ENCODE results near the gene CCNF. TPM values are rescaled to one million over a fixed set of nuclear protein-coding genes. Genes with fewer than 3 reads are reported as not detected.

The CCNF gene
- total and polyA plus RNA-seq, 9 of the 15 experiments (the other 6 are each of a cell fraction or from before 2014, with no cell fraction given), result 4.1 to 70.1 (median 29.5) TPM

DNA sequence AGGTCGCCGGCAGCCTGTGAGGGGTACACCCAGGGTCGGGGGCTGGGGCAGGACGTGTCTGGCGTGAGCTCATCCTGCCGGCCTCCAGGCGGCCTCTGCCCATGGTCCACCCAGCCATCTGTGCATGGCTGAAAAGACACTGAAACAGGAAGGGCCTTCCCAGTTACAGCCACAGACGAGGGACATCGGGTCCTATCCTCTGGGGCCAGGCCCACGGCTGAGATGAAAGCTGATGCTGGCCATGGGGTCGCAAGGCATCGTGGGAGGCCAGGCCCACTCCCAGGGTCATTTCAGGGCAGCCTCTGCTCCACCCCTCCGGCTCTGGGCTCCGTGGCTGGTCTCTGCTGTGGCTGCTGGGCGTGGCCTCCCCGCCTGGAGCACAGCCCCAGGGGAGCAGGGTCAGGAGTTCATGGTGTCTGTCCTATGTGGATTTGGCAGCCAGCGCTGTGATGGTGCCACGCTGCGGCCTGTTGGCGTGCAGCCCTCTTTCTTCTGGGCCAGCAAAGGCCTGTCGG lies 67.9 kb downstream of the CCNF start (continued):
- TF ChIP-seq ZNF592 (IDR thresholded peaks at IDR 0.05), result peak; percentile 74
- no peak for TF ChIP-seq HNRNPH1 (optimal IDR thresholded peaks at IDR 0.05; ENCODE audit: low read depth, low read length)
- TF ChIP-seq SMC3 (conservative IDR thresholded peaks at IDR 0.05; ENCODE audit: insufficient read depth, low read depth, low read length), result 0 out of 2 replicates have a peak, but pooled peaks have one; percentile 21
- peak; percentile 53; the same call in 1 of the 2 replicates for TF ChIP-seq RB1 (IDR thresholded peaks at IDR 0.05; ENCODE audit: low read depth)
- peak; percentile 38; the same call in 1 of the 2 replicates for TF ChIP-seq ZFX (CRISPR knock-in tag; IDR thresholded peaks at IDR 0.05)
- TF ChIP-seq FOXJ2 (tag; IDR thresholded peaks at IDR 0.05), result no peak
- peak; percentile 22; the same call in 1 of the 2 replicates for TF ChIP-seq DPF2 (IDR thresholded peaks at IDR 0.05)
- no peak for TF ChIP-seq KLF1 (tag; IDR thresholded peaks at IDR 0.05)
- no peak for TF ChIP-seq ZBTB1 (CRISPR knock-in tag; IDR thresholded peaks at IDR 0.05; ENCODE audit: borderline replicate concordance, low read depth)
- TF ChIP-seq SNRNP70 (optimal IDR thresholded peaks at IDR 0.05; ENCODE audit: low read depth, low read length), result no peak
- TF ChIP-seq NR2C1 (IDR thresholded peaks at IDR 0.05), result peak; percentile 77
- peak; percentile 80 for TF ChIP-seq NR2C1 (tag; IDR thresholded peaks at IDR 0.05)
- no peak for TF ChIP-seq HNRNPL (IDR thresholded peaks at IDR 0.05; ENCODE audit: low read depth, low read length)
- no peak for TF ChIP-seq NBN (IDR thresholded peaks at IDR 0.05; ENCODE audit: low read depth)
- TF ChIP-seq MNT (conservative IDR thresholded peaks at IDR 0.05), result peak; percentile 37 to 64; a peak in 3 of 4 replicates
- no peak for TF ChIP-seq ESRRB (CRISPR knock-in tag; IDR thresholded peaks at IDR 0.05; ENCODE audit: borderline replicate concordance)
- no peak for TF ChIP-seq ZKSCAN1 (IDR thresholded peaks at IDR 0.05; ENCODE audit: low read depth, low read length)
- no peak for TF ChIP-seq ZNF766 (CRISPR knock-in tag; conservative IDR thresholded peaks at IDR 0.05)
- TF ChIP-seq CREB3L1 (IDR thresholded peaks at IDR 0.05; ENCODE audit: borderline replicate concordance, low read depth), result no peak
- TF ChIP-seq SIX5 (IDR thresholded peaks at IDR 0.05; ENCODE audit: borderline replicate concordance in 1 of 2, insufficient read depth in 1 of 2, low read depth in 1 of 2, low read length in 2 of 2), result no peak

Data from K562 (cell line).